Glutamatergic neuron (in vitro differentiated cells): ENCODE data around the gene PCNA. TPM values are rescaled to one million over a fixed set of nuclear protein-coding genes. Genes with fewer than 3 reads are reported as not detected.

Source experiments
- DNase-seq: peaks from one replicate; pipeline ENCODE4 v3.0.0; 2022
- H3K27ac Mint-ChIP-seq: one replicate; pipeline ENCODE4 v1.8.0; 2020; ENCODE audit warnings: mild to moderate bottlenecking, mixed read lengths, inconsistent platforms; ENCODE audit not compliant: unreplicated experiment
- H3K27me3 Mint-ChIP-seq: one replicate; pipeline ENCODE4 v1.8.0; 2020; ENCODE audit warnings: mild to moderate bottlenecking, moderate library complexity, mixed read lengths, inconsistent platforms; ENCODE audit not compliant: unreplicated experiment
- H3K36me3 Mint-ChIP-seq: one replicate; pipeline ENCODE4 v1.8.0; 2020; ENCODE audit warnings: mild to moderate bottlenecking, mixed read lengths, inconsistent platforms; ENCODE audit not compliant: unreplicated experiment
- H3K4me1 Mint-ChIP-seq: one replicate; pipeline ENCODE4 v1.8.0; 2020; ENCODE audit warnings: mild to moderate bottlenecking, low read depth, mixed read lengths, inconsistent platforms; ENCODE audit not compliant: unreplicated experiment
- H3K4me3 Mint-ChIP-seq: one replicate; pipeline ENCODE4 v1.8.0; 2020; ENCODE audit warnings: mild to moderate bottlenecking, mixed read lengths, inconsistent platforms; ENCODE audit not compliant: unreplicated experiment
- H3K9me3 Mint-ChIP-seq: one replicate; pipeline ENCODE4 v1.8.0; 2020; ENCODE audit warnings: mild to moderate bottlenecking, moderate library complexity, mixed read lengths, inconsistent platforms; ENCODE audit not compliant: unreplicated experiment
- CTCF ChIP-seq: fragments of 200-600 bp; sonication (generic); IDR thresholded peaks from one replicate; pipeline ENCODE4 v1.5.0; 2021; ENCODE audit not compliant: partially characterized antibody, unreplicated experiment
- total RNA-seq: library from RNA; stranded (reverse); fragmentation: NEBNext Ultra II Directional; extraction: Animal tissue kit (Norgen Biotek cat#: 25700); gene quantifications from one replicate; pipeline ENCODE4 v1.2.1, GENCODE V29; 2021; ENCODE audit not compliant: unreplicated experiment

Gene PCNA
- total RNA-seq, 1 donor from 2014 or later: 43.3 TPM

GRCh38 chr20:5153612-5154542 is 34.1 kb upstream of the PCNA start:
- peaks cover 2% of the 10 kb centered on the region for H3K27me3 Mint-ChIP-seq
- H3K27ac Mint-ChIP-seq: peak overlapping the region; percentile 18
- TF ChIP-seq CTCF: no peak
- no peak overlapping the region for H3K4me3 Mint-ChIP-seq
- no peaks in the 10 kb centered on the region for H3K9me3 Mint-ChIP-seq
- no peak for DNase-seq
- peaks cover 48% of the 10 kb centered on the region for H3K4me1 Mint-ChIP-seq
- H3K36me3 Mint-ChIP-seq: no peaks in the 10 kb centered on the region

DNA sequence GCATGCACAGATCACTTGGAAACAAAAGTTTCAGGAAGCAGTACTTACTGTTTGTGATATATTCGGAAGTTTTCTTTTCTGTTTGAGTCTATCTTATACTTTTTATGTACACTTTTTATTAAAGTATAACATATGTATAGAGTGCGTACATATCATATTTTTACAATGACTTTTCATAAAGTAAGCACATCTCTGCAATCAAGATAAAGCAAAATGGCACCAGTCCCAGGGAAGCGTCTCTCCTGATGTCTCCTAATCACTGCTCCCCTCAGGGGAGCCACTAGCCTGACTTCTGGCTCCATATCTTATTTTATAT is 33.4 kb upstream of the PCNA start:
- Mint-ChIP-seq H3K27ac (no peak overlapping the region), H3K4me1 (peaks cover 49% of the 10 kb centered on the region), H3K36me3 (no peaks in the 10 kb centered on the region), H3K9me3 (no peaks in the 10 kb centered on the region), H3K4me3 (no peak overlapping the region), H3K27me3 (peaks cover 2% of the 10 kb centered on the region)
- no peak for DNase-seq
- no peak for TF ChIP-seq CTCF

GRCh38 chr20:5150226-5151076 is 30.7 kb upstream of the PCNA start:
- peaks cover 43% of the 10 kb centered on the region for H3K4me1 Mint-ChIP-seq
- H3K27me3 Mint-ChIP-seq: peaks cover 3% of the 10 kb centered on the region
- peak overlapping the region; percentile 56 for H3K27ac Mint-ChIP-seq
- no peak overlapping the region for H3K4me3 Mint-ChIP-seq
- no peaks in the 10 kb centered on the region for H3K9me3 Mint-ChIP-seq
- no peak for TF ChIP-seq CTCF
- no peaks in the 10 kb centered on the region for H3K36me3 Mint-ChIP-seq
- DNase-seq: no peak

DNA sequence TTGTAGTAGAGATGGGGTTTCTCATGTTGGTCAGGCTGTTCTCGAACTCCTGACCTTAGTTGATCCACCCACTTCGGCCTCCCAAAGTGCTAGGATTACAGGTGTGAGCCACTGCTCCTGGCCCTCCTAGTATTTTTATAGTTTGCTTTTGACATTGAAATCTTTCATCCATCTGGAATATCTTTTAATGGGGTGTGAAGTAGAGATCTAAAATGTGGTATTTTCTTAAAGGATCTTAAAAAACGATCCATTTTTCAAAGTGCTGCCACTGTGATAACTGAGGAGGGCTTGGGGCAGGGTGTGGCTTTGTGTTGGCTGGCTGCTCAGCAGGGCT is 30.1 kb upstream of the PCNA start:
- Mint-ChIP-seq H3K4me3 (no peak overlapping the region), H3K27me3 (peaks cover 3% of the 10 kb centered on the region), H3K9me3 (no peaks in the 10 kb centered on the region), H3K4me1 (peaks cover 40% of the 10 kb centered on the region), H3K27ac (no peak overlapping the region), H3K36me3 (no peaks in the 10 kb centered on the region)
- no peak for TF ChIP-seq CTCF
- DNase-seq: no peak

DNA sequence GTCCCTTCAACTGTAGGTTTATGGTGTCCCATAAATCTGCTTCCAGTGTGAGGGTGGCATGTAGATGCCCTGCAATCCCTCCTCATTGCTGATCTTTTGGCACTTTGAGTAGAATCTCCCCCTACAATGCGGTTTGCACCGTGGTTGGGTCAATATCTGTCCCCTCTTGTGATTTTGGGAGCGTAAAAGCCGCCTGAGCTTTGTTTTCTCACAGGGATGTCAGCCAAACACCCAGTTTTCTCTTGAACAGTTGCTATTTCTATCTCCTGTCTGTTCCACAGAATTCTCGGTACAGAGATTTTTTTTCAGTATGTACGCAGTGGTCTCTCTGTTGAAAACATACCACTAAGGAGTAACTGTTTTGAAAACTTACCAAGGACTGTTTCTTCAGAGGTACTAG is 28.8 kb upstream of the PCNA start:
- no peak overlapping the region for H3K4me3 Mint-ChIP-seq
- H3K36me3 Mint-ChIP-seq: no peaks in the 10 kb centered on the region
- H3K9me3 Mint-ChIP-seq: no peaks in the 10 kb centered on the region
- no peak overlapping the region for H3K27ac Mint-ChIP-seq
- DNase-seq: no peak
- H3K4me1 Mint-ChIP-seq: peaks cover 32% of the 10 kb centered on the region
- peaks cover 3% of the 10 kb centered on the region for H3K27me3 Mint-ChIP-seq
- TF ChIP-seq CTCF: no peak
